ENCODE data around the gene TMEM259. TPM values are rescaled to one million over a fixed set of nuclear protein-coding genes. Genes with fewer than 3 reads are reported as not detected.

TMEM259 gene
- total and polyA plus RNA-seq, 9 of the 15 experiments (the other 6 are each of a cell fraction or from before 2014, with no cell fraction given) = 0.52 to 231 (median 63.6) TPM

- TF ChIP-seq CEBPG (CRISPR knock-in tag; IDR thresholded peaks at IDR 0.05) (no peak), CEBPG (tag; conservative IDR thresholded peaks at IDR 0.05 in 1 of 2, IDR thresholded peaks at IDR 0.05 in 1 of 2) (no peak), ZNF232 (CRISPR knock-in tag; IDR thresholded peaks at IDR 0.05) (no peak), NELFE (IDR thresholded peaks at IDR 0.05; ENCODE audit: insufficient read depth, insufficient read length) (no peak), RAD21 (CRISPR knock-in tag; conservative IDR thresholded peaks at IDR 0.05 in 1 of 2, IDR thresholded peaks at IDR 0.05 in 1 of 2) (peak in 1 of 2 experiments; percentile 36; a peak in 2 of 4 replicates), ZNF212 (CRISPR knock-in tag; IDR thresholded peaks at IDR 0.05) (no peak), RBM15 (IDR thresholded peaks at IDR 0.05; ENCODE audit: insufficient read depth, low read length) (no peak), REST (IDR thresholded peaks at IDR 0.05; ENCODE audit: borderline replicate concordance) (peak; percentile 26; the same call in 1 of the 2 replicates), REST (CRISPR knock-in tag; IDR thresholded peaks at IDR 0.05; ENCODE audit: low read depth) (no peak), TCF3 (CRISPR knock-in tag; IDR thresholded peaks at IDR 0.05) (no peak), ZFX (CRISPR knock-in tag; IDR thresholded peaks at IDR 0.05) (peak; percentile 31; the same call in 1 of the 2 replicates)
Measured at GRCh38 chr19:1035998-1036621, 15.2 kb upstream of the TMEM259 start (continued).
